MG63 (cell line): ENCODE results near the gene CTAGE1. TPM values are rescaled to one million over a fixed set of nuclear protein-coding genes. Genes with fewer than 3 reads are reported as not detected.

ENCODE experiments used
- DNase-seq: peaks from one replicate; pipeline ENCODE4 v3.0.0-alpha.2; 2020
- H3K27me3 ChIP-seq: fragments of 250-450 bp; sonication (Bioruptor Pico); 2 replicates; pipeline ENCODE4 v1.5.1; 2020; ENCODE audit warnings: mild to moderate bottlenecking, moderate library complexity
- H3K36me3 ChIP-seq: fragments of 250-450 bp; sonication (Bioruptor Pico); 2 replicates; pipeline ENCODE4 v1.5.1; 2020; ENCODE audit warnings: mild to moderate bottlenecking, moderate library complexity
- H3K4me3 ChIP-seq: fragments of 250-450 bp; sonication (Bioruptor Pico); 2 replicates; pipeline ENCODE4 v1.5.1; 2020; ENCODE audit warnings: mild to moderate bottlenecking, moderate library complexity
- H3K9me3 ChIP-seq: fragments of 250-450 bp; sonication (Bioruptor Pico); 2 replicates; pipeline ENCODE4 v1.5.1; 2020; ENCODE audit warnings: mild to moderate bottlenecking, moderate library complexity
- total RNA-seq: library from RNA; depleted of rRNA; stranded (reverse); fragments of >200 nt; shearing (Covaris generic); gene quantifications from 2 replicates; pipeline ENCODE4 v1.2.3, GENCODE V29; 2014; ENCODE audit warnings: low replicate concordance; rRNA removed

Gene CTAGE1
- total RNA-seq, 1 experiment from 2014 or later = not detected

- Histone ChIP-seq H3K9me3 (no peaks in the 10 kb centered on the region), H3K27me3 (no peaks in the 10 kb centered on the region), H3K4me3 (no peak overlapping the region), H3K36me3 (no peaks in the 10 kb centered on the region)
- no peak for DNase-seq
Observed at GRCh38 chr18:22370414-22370813, 47.3 kb downstream of the CTAGE1 start.

GRCh38 chr18:22368021-22368420 is 49.7 kb downstream of the CTAGE1 start:
- no peaks in the 10 kb centered on the region for H3K9me3 ChIP-seq
- no peaks in the 10 kb centered on the region for H3K27me3 ChIP-seq
- no peaks in the 10 kb centered on the region for H3K36me3 ChIP-seq
- no peak for DNase-seq
- H3K4me3 ChIP-seq = no peak overlapping the region

GRCh38 chr18:22367303-22367702 is 50.4 kb downstream of the CTAGE1 start:
- no peak overlapping the region for H3K4me3 ChIP-seq
- no peaks in the 10 kb centered on the region for H3K27me3 ChIP-seq
- no peaks in the 10 kb centered on the region for H3K36me3 ChIP-seq
- no peaks in the 10 kb centered on the region for H3K9me3 ChIP-seq
- DNase-seq = no peak

GRCh38 chr18:22363867-22364463 is 53.8 kb downstream of the CTAGE1 start:
- H3K36me3 ChIP-seq = no peaks in the 10 kb centered on the region
- H3K9me3 ChIP-seq = no peaks in the 10 kb centered on the region
- no peaks in the 10 kb centered on the region for H3K27me3 ChIP-seq
- H3K4me3 ChIP-seq = no peak overlapping the region
- DNase-seq = no peak

Other genes starting within 250 kb of the CTAGE1 start
- 34.0 and 42.3 TPM in 2 replicates for gene GATA6, start 248.3 kb downstream of the CTAGE1 start, total RNA-seq